Measurements from ENCODE around the gene METTL26. TPM values are rescaled to one million over a fixed set of nuclear protein-coding genes. Genes with fewer than 3 reads are reported as not detected.

The METTL26 gene
- total and polyA plus RNA-seq, 8 donors: 17.3 to 271 (median 197) TPM

- peaks cover 20 to 46% (median 41%) of the 10 kb centered on the region in 4 donors for H3K4me1 ChIP-seq
- peak overlapping the region; percentile 90 to 99 (median 97) for H3K27ac ChIP-seq
- peaks cover 5 to 23% (median 22%) of the 10 kb centered on the region in 4 donors for H3K36me3 ChIP-seq
- WGBS, 5 donors: 16 to 28% (median 20%) methylated on average over 28 to 52 of the region's 53 CpGs
- intact Hi-C loops (cut with DNase I; ENCODE audit: low total_unique reads): no loop called here
- no peaks in the 10 kb centered on the region for H3K9me3 ChIP-seq
- H3K27me3 ChIP-seq: peaks cover 0 to 3% (median 0%) of the 10 kb centered on the region in 3 donors
- TF ChIP-seq EP300 (IDR thresholded peaks at IDR 0.05): no peak
- TF ChIP-seq CTCF (IDR thresholded peaks at IDR 0.05): no peak
- TF ChIP-seq POLR2A (IDR thresholded peaks at IDR 0.05): no peak
- TF ChIP-seq POLR2AphosphoS5 (IDR thresholded peaks at IDR 0.05): peak in 1 of 3 donors; percentile 7
- peak; percentile 92 to 97 for DNase-seq
- peak overlapping the region; percentile 73 to 96 (median 92) for H3K4me3 ChIP-seq
Observed at GRCh38 chr16:637081-638018, 1.2 kb upstream of the METTL26 start.

GRCh38 chr16:635573-636205, 416 bp downstream of the METTL26 start:
- no peak for TF ChIP-seq CTCF (IDR thresholded peaks at IDR 0.05)
- TF ChIP-seq POLR2A (IDR thresholded peaks at IDR 0.05): no peak
- no peak for TF ChIP-seq EP300 (IDR thresholded peaks at IDR 0.05)
- H3K4me1 ChIP-seq: peaks cover 23 to 45% (median 43%) of the 10 kb centered on the region in 4 donors
- intact Hi-C loops (cut with DNase I; ENCODE audit: low total_unique reads): no loop called here
- peak overlapping the region; percentile 90 to 99 (median 97) for H3K27ac ChIP-seq
- peak overlapping the region; percentile 73 to 96 (median 92) for H3K4me3 ChIP-seq
- WGBS, 5 donors: 0 to 4% (median 3%) methylated on average over 9 to 55 of the region's 55 CpGs
- H3K27me3 ChIP-seq: peaks cover 0 to 13% (median 0%) of the 10 kb centered on the region in 3 donors
- H3K36me3 ChIP-seq: peaks cover 5 to 23% (median 22%) of the 10 kb centered on the region in 4 donors
- no peaks in the 10 kb centered on the region for H3K9me3 ChIP-seq
- DNase-seq: no peak

GRCh38 chr16:634996-635395, 1.1 kb downstream of the METTL26 start:
- H3K27me3 ChIP-seq: peaks cover 0 to 13% (median 0%) of the 10 kb centered on the region in 3 donors
- DNase-seq: no peak
- no peaks in the 10 kb centered on the region for H3K9me3 ChIP-seq
- no peak for TF ChIP-seq POLR2AphosphoS5 (IDR thresholded peaks at IDR 0.05)
- intact Hi-C loops (cut with DNase I; ENCODE audit: low total_unique reads): no loop called here
- WGBS, 5 donors: 62 to 90% (median 81%) methylated on average over 3 to 7 of the region's 7 CpGs
- peaks cover 5 to 23% (median 22%) of the 10 kb centered on the region in 4 donors for H3K36me3 ChIP-seq
- peak overlapping the region; percentile 73 to 96 (median 92) for H3K4me3 ChIP-seq
- H3K4me1 ChIP-seq: peaks cover 29 to 51% (median 47%) of the 10 kb centered on the region in 4 donors
- H3K27ac ChIP-seq: no peak overlapping the region

- no peaks in the 10 kb centered on the region for H3K9me3 ChIP-seq
- TF ChIP-seq EP300 (IDR thresholded peaks at IDR 0.05): no peak
- no peak for TF ChIP-seq POLR2A (IDR thresholded peaks at IDR 0.05)
- TF ChIP-seq POLR2AphosphoS5 (IDR thresholded peaks at IDR 0.05): no peak
- no peak for TF ChIP-seq CTCF (IDR thresholded peaks at IDR 0.05)
- no peak for DNase-seq
- intact Hi-C loops (cut with DNase I; ENCODE audit: low total_unique reads): no loop called here
- H3K27ac ChIP-seq: no peak overlapping the region
- peaks cover 0 to 13% (median 0%) of the 10 kb centered on the region in 3 donors for H3K27me3 ChIP-seq
- 88 to 92% (median 90%) methylated on average over 9 to 22 of the region's 22 CpGs for WGBS, 5 donors
- H3K36me3 ChIP-seq: peaks cover 5 to 26% (median 23%) of the 10 kb centered on the region in 4 donors
- no peak overlapping the region for H3K4me3 ChIP-seq
- peaks cover 37 to 59% (median 56%) of the 10 kb centered on the region in 4 donors for H3K4me1 ChIP-seq
Observed at GRCh38 chr16:634051-634670, 1.9 kb downstream of the METTL26 start.

Data from stomach (tissue), 9 donors.